GM19351 (cell line): ENCODE measurements around the gene IFNLR1.
A peak's percentile ranks its signal among the peaks of the same experiment; 100 is the strongest.
"Not testable (repeated sequence)": the region's sequence is repeated elsewhere in the genome, so short reads cannot be mapped to it uniquely, and the experiment has no call there.

Experiments
- ATAC-seq: cut with Tn5 transposase; IDR thresholded peaks from one replicate; pipeline ENCODE4 v1.9.1; 2021; ENCODE audit warnings: mild to moderate bottlenecking, moderate library complexity; ENCODE audit not compliant: unreplicated experiment

IFNLR1 gene

DNA sequence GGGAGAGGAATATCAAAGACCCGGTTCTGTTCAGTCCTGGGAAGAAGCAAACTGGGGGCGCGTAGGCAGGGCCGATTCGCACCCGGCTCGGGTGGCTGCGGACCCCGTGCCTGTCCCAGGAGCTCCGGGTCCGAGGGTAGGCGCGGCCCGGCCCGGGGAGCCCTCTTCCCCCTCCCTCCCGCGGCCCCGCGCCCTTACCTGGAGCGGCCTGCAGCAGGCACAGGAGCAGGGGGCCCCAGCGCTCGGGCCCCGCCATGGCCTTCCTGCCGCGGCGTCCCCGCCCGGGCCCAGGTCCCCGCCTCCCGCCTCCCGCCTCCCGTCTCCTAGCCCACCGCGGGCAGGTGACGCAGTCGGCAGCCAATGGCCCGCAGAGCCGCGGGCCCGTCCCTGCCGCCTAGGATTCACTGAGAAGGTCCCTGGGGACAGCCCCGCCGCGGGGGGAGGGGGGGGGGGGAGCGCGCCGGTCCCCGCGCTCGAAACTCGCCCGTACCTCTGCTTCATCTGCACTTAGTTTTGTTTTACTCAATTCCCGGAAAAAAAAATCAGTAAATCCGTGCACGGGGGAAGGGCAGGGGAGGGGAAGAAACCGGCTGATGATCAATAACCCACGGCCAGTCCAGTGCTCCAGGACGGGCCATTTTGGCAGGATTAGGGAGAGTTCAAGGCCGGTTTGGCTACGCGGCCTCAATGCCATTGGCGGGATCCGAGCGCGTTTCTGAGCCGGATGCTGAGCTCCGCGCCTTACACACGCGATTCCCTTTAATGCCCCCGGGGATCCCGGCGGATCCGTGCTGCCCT is at the start of gene IFNLR1:
Gene IFNLR1, minus strand, starts transcription at position 297 of the 798 bp plus-strand sequence. Its CDS starts 41 bp downstream, at position 256.
- peak; percentile 37 for ATAC-seq

DNA sequence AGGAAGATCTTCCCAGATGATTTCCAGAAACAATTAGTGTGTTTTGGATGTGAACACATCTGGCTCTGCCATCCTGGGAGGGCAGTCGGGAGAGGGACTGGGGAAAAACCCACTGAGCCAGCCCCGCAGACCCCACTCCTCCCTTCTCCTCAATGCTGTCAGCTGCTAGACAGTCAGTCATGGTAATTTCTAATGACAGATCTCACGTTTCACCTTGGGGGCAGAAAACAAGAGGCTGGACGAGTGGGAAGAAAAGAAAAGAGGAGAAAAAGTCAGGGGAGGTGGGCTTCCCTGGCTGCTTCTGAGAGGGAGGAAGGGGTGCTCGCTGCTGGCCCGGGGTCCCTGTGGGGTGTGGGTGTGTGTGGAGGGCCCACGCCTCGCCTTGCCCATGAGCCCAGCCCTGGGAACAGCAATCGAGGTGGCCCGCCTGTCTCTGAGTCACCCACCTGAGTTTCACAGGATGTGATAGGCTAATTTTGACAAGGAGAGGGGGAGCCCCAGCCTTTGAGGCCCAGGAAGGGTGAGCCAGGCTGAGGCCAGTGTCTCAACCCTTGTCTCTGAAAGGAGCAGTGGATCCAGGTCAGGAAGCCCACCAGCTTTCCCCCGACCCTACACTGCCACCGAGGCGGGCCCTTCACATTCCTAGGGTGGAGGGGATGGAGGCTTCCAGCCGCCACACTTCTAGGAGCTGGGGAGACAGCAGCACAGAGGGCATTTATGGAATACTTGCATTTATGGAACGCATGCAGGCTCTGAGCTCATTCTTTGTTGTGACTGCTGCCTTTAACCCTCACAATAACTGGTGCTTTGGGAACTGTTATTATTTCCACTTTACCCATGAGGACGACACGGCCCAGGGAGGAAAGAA is 49.1 kb upstream of the IFNLR1 start:
- peak; percentile 69 for ATAC-seq

DNA sequence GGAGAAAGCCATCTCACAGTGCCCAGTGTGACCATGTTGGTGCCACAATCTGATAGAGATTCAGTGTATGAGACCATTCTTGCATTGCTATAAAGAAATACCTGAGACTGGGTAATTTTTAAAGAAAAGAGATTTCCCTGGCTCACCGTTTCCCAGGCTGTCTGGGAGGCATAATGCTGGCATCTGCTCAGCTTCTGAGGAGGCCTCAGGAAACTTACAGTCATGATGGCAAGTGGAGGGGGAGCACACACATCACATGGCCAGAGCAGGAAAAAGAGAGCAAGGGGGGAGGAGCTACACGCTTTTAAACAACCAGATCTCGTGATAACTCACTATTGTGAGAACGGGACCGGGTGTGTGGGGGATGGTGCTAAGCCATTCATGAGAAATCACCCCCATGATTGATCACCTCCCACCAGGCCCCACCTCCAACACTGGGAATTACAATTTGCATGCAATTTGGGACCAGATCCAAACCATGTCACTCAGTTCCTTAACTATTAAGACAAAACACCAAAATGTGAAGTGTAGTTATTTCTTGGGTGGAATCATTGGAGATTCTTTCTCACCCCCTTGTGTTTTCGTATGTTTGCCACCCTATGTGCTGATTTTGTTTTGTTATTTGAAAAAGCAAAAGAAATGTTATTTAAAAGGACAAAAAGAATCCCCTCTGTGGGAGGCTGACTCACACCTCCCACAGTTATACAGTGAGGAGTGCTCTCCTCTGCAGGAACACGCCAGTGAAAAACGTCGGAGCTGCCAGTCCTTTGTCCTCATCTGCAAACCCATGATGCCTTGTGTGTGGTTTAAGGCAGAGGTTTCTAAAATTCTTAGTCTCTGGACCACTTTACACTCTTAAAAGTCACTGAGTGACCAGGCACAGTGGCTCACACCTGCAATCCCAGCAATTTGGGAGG is 46.9 kb upstream of the IFNLR1 start:
- ATAC-seq: no peak

DNA sequence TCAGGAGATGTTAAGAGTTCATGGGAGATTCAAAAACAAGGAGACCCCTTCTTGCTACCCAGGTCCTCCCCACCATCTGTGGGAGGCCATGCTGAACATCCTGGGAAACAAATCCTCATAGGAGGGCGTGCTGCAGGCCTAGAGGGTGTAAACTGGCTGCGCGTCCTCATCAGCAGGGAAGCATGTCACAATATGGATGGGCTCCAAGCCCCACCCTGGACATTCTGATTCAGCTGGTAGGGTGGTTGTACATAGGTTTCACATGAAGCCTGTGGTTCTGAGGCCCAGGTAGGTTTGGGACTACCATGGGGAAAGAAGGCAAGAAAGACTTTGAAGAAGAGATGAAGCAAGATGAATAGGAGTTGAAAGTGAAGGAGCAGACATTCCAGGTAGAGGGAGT is 44.6 kb upstream of the IFNLR1 start:
- no peak for ATAC-seq

DNA sequence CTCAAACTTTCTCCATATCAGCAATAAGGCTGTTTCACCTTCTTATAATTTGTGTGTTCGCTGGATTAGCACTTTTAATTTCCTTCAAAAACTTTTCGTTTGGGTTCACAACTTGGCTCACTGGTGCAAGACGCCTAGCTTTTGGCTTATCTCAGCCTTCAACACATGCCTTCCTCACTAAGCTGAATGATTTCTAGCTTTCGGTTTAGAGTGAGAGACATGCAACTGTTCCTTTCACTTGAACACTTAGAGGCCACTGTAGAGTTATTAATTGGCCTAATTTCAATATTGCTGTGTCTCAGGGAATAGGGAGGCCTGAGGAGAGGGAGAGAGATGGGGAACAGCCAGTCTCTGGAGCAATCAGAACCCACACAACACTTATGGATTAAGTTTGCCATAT is 41.2 kb upstream of the IFNLR1 start:
- peak; percentile 68 for ATAC-seq

DNA sequence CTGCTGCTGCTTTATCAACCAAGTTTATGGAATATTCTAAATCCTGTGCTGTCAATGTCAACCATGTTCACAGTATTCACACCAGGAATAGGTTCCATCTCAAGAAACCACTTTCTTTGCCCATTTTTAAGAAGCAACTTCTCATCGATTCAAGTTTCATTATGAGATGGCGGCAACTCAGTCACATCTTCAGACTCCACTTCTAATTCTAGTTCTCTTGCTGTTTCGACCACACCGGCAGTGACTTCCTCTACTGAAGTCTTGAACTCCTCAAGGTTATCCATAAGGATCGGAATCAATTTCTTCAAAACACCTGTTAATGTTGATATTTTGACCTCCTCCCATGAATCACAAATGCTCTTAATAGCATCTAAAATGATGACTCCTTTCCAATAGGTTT is 39.7 kb upstream of the IFNLR1 start:
- no peak for ATAC-seq

DNA sequence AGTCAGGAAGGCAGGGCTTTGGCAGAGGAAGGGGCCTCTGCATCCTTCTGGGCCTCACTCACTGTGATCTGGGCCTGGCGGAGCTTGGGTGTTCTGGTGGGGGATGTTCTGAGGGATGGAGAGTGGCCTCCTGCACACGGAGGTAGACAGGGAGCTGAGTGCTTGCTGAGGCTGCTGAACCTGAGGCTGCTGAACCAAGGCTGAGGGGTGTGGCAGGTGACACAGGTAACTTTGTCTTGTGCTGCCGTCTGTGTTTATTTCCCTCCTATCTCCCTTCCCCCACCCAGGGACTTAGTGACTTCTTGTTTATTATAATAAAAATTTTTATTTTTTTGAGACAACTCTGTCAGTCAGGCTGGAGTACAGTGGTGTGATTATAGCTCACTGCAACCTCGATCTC is 37.7 kb upstream of the IFNLR1 start:
- no peak for ATAC-seq

DNA sequence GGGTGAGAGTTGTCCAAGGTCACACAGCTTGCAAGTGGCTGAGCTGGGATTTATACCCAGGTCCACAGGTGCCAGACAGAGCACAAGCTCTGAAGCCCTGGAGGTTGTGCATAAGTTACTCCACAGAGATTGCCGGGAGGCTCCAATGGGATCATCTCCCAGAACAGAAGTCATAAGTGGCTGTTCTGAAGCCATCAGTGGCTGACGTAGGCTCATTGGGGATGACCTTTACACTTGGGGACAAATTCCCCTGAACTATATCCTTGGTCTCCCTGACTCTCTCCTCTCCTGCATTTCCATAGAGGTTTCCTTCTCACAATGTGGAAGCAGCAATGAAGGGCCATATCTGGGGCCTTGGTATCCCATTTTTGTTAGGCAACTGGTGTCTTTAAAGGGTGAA is 37.0 kb upstream of the IFNLR1 start:
- no peak for ATAC-seq

DNA sequence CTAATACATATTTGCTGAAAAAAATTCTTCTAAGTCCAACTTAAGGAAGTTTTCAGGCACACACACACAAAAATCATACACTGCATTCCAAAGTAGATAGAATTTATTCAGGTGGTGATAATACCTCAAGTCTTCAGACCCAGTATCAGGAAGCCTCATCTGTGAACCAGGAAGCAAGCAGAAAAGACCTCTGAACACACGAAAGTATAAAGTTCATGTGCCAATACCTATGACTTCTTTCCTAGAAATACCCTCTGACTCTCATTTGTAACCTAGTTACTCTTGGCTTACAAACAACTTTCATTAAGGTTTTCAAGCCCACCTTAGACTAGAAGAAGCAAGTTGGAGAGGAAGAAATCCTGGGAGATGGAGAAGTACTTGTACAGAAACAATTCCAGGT is 35.7 kb upstream of the IFNLR1 start:
- no peak for ATAC-seq

DNA sequence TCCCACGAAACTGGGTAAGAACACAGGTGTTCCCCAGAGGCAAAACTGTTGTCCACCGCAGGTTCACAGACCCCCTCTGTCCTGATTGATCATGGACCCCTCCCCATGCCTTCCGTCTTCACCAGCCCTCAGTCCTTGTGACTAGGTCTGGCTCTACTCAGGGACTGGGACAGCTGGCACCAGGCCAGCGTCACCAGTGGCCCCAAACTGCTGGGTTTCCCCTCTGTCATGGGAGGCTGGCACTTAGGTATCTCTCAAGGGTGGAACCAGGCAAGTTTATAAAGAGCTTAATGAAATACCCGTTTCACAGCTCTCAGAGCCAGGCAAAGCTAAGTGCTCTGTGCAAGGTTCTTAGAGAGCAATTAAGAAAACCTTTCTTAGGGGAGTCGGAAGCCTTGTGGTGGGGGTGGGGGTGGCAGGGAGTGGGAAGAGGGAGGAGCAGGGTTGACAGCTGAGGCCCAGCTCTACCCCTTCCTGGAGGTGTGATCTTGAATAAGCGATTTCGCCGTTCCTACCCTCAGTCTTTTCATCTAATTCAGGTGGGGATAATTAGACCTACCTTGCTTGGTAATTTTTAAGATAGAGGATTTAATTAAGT is 35.0 kb upstream of the IFNLR1 start:
- ATAC-seq: no peak

DNA sequence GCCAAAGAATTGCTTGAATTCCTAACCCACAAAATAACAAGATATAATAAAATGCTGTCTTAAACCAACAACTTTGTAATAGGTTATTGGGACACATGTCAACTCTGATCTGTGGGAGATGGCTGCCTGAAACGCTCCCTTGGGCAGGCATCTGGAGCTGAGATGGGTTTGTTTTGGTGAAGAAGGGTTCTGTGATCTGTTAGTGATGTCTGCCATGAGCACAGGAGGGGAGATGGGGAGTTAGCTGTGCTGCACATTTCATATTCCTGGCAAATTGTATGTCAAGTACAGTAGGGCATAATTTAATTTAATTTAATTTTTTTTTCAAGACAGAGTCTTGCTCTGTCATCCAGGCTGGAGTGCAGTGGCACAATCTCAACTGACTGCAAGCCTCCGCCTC is 34.2 kb upstream of the IFNLR1 start:
- ATAC-seq: no peak

DNA sequence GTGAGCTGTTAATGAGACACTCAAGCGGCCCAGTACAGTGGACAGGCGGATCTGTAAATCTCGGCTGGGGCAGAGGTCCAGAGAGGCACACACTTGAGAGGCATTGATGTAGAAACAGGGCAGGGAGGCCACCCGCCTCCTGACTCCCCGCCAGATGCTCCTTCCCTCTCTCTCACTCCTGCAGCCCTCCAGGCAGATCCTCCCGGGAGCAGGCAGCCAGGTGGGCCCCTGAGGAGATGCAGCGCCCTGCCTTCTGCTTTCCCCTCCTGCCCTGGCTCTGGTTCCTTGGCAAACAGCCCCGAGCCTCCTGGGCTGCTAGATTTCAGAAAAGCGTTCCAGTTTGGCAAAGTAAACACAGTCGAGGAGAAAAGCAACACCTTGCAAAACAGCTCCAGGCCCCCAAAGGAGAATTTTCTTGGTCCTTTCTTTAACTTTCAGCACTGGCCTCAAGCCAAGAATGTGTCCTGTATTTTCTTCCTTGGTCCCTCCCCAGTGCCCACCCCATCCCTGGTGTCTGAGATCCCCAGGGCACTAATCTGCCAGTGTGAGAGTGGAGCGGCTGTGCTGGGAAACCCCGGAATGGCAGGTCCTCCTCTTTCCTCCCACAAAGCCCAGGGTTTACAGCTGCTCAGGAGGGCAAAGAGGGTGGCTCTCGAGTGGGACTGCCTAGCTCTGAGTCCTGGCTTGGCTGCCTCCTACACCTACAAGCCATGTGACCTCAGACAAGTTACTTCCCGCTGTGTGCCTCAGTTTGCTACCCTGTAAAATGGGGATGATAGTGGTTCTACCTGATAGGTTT is 29.4 kb upstream of the IFNLR1 start:
- ATAC-seq: no peak

DNA sequence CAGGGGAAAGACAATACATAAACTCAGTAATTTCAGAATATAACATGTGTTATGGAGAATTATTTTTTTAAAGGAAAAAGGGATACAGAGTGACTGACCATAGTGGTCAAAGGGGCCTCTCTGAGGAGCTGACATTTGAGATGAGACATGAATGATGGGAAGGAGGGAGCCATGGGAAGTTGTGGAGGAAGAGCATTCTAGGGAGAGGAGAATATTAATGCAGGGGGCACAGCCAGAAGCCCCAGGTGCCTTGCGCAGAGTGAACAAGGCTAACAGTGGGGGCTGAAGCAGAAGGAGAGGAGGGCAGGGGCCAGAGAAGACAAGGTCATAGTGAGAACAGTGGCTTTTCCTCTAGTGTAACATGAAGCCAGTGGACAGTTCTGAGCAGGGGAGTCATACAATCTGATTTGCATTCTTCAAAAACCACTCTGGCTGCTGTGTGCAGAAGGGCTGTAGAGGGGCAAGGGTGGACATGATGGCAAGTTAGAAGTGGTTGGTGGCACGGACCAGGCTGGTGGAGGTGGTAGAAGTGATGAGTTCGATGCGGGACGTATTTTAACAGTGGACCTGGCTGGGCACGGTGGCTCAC is 28.2 kb upstream of the IFNLR1 start:
- ATAC-seq: no peak

DNA sequence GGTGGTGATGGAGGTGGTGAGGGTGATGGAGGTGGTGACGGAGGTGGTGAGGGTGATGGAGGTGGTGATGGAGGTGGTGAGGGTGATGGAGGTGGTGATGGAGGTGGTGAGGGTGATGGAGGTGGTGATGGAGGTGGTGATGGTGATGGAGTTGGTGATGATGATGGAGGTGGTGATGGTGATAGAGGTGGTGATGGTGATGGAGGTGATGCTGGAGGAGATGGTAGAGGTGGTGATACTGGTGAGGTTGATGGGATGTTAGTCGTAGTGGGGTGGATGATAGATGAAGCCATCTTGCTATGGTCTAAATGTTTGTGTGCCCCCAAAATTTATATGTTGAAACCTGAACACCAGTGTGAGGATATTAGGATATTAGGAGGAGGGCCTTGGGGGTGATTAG is 25.3 kb upstream of the IFNLR1 start:
- no peak for ATAC-seq

DNA sequence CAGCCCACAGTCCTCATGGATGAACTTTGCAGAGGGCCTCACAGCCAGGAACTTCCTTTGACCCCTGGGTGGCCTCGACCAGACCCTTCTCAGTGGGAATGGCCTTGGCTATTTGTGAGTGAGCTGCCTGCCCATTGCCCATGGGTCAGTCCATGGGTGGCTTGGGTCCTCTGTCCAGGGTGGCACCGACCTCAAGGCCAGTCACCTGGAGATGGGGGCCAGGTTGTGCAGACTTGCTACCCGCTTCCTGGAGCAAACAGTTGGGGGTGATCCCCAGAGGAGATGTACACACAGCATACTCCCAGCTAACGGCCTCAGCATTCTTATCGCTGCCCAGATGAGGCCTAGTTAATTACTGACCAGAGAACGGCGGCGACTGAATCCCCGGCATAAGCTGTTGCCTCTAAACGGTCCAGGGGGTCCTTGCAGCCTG is 23.1 kb upstream of the IFNLR1 start:
- ATAC-seq: no peak

DNA sequence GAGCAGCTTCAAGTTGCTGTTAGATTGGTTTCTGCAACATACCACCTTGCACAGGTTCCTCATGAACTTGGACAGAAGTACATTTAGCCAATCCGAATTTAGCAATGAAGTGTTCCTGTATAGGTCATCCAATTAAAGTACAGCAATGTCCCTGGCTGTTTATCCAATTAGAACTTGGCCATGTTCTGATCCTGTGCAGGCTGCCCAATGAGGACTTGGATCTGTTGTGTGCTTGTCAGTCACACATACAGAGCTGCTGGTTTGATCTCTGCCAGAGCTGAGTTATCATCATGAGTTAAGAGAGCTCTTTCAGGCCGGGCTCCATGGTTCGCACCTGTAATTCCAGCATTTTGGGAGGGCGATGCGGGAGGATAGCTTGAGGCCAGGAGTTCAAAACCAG is 22.0 kb upstream of the IFNLR1 start:
- no peak for ATAC-seq

DNA sequence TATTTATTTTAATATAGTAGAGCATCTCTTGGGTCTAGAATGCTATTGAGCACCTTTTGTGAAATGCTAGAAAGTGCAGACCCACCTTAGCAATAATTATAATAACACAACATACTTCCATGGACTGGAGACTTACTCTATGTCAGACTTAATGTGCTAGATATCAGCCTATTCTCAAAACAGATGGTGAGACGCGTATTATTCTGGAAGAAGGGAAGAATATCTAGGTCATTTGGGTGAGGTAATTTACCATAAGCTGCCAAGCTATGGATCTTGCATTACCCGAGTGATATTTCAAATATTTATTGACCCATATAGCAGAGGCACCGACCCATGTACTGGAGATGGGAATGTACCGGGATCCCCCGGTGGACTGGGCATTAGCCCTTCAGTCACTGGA is 20.6 kb upstream of the IFNLR1 start:
- ATAC-seq: no peak

DNA sequence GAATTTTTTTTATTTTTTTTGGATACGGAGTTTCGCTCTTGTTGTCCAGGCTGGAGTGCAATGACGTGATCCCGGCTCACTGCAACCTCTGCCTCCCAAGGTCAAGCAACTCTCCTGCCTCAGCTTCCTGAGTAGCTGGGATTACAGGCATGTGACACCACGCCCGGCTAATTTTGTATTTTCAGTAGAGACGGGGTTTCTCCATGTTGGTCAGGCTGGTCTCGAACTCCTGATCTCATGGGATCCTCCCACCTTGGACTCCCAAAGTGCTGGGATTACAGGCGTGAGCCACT is 20.3 kb upstream of the IFNLR1 start:
- not testable (repeated sequence) for ATAC-seq

DNA sequence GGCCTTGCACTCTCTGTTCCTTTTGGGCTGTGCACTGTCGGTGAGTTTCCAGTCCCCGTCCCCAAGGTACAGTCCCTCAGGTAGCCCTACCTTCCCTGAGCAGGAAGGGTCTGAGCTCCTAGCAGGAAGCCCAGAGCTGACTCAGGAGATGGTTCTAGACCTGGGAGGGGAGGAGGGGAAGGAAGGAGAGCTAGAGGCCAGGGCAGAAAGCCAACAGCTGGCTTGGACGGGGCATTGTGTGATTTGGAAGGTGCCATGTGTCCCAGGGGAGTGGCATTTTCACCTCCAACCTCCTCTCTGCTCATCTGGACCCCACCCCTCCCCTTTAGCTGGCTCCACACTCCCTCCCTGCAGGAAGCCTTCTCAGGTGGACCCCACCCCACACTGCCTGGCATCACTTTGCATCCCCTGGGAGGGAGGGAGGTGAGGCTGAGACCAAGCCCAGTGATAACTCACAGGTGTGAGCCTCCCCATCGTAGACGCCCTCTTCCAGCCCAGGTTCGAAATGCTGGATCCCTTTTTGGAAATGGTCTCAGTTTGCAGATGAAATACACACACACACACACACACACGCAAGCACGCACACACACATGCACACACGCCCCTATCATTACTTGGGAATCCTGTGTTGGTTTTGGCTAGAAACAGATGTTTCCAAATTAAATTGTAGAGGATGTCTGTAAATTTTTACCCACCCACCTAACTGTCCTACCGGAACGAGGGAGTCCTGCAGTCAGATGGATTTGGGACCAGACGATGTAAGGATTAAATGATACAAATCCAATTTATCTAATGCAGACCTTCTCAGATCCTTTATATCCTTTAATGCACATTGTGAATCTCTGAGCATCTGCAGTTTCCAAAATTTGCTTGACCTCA is 19.7 kb upstream of the IFNLR1 start:
- no peak for ATAC-seq
